ENCODE measurements around the gene CTRB1. TPM values are rescaled to one million over a fixed set of nuclear protein-coding genes. Genes with fewer than 3 reads are reported as not detected.

The CTRB1 gene
- polyA plus RNA-seq, 2 of the 4 experiments (the other 2 are of a cell fraction) = not detected

GRCh38 chr16:75247249-75247648 lies 28.5 kb downstream of the CTRB1 start (continued):
- TF ChIP-seq BCL3 (IDR thresholded peaks at IDR 0.05) = no peak
- no peak for TF ChIP-seq RARB (CRISPR knock-in tag; IDR thresholded peaks at IDR 0.05)
- no peak for TF ChIP-seq JUNB (IDR thresholded peaks at IDR 0.05)
- no peak for TF ChIP-seq TFCP2L1 (CRISPR knock-in tag; IDR thresholded peaks at IDR 0.05)
- TF ChIP-seq HES2 (IDR thresholded peaks at IDR 0.05) = no peak
- TF ChIP-seq ZSCAN20 (CRISPR knock-in tag; IDR thresholded peaks at IDR 0.05) = no peak
- TF ChIP-seq ESRRA (IDR thresholded peaks at IDR 0.05; ENCODE audit: borderline replicate concordance, low read length) = no peak
- TF ChIP-seq CBX2 (IDR thresholded peaks at IDR 0.05; ENCODE audit: borderline replicate concordance, low read depth) = no peak
- no peak for TF ChIP-seq ZFP36 (IDR thresholded peaks at IDR 0.05; ENCODE audit: borderline replicate concordance, partially characterized antibody)
- TF ChIP-seq ZC3H11A (IDR thresholded peaks at IDR 0.05) = no peak
- no peak for TF ChIP-seq NR3C1 (IDR thresholded peaks at IDR 0.05)
- TF ChIP-seq SREBF2 (IDR thresholded peaks at IDR 0.05) = no peak

- no peak for TF ChIP-seq CHD4 (IDR thresholded peaks at IDR 0.05; ENCODE audit: borderline replicate concordance)
- TF ChIP-seq ZFP36 (IDR thresholded peaks at IDR 0.05; ENCODE audit: borderline replicate concordance, partially characterized antibody) = no peak
- no peak for TF ChIP-seq NFE2L2 (conservative IDR thresholded peaks at IDR 0.05; ENCODE audit: low read length)
- TF ChIP-seq RCOR1 (IDR thresholded peaks at IDR 0.05; ENCODE audit: low read depth, low read length) = no peak
- no peak for TF ChIP-seq FOSL2 (IDR thresholded peaks at IDR 0.05)
- no peak for TF ChIP-seq FOSL2 (CRISPR knock-in tag; IDR thresholded peaks at IDR 0.05)
- TF ChIP-seq CTCF (IDR thresholded peaks at IDR 0.05) = no peak
- TF ChIP-seq CEBPB (IDR thresholded peaks at IDR 0.05) = no peak
- TF ChIP-seq ELK1 (IDR thresholded peaks at IDR 0.05; ENCODE audit: low read depth, low read length) = no peak
- TF ChIP-seq BHLHE40 (IDR thresholded peaks at IDR 0.05; ENCODE audit: low read depth, low read length) = no peak
- no peak for TF ChIP-seq MYC (IDR thresholded peaks at IDR 0.05; ENCODE audit: borderline replicate concordance, low read length)
- TF ChIP-seq ESRRA (IDR thresholded peaks at IDR 0.05; ENCODE audit: borderline replicate concordance, low read length) = no peak
- no peak for TF ChIP-seq ZSCAN20 (CRISPR knock-in tag; IDR thresholded peaks at IDR 0.05)
- TF ChIP-seq RNF2 (IDR thresholded peaks at IDR 0.05; ENCODE audit: borderline replicate concordance, low read depth) = no peak
- no peak for TF ChIP-seq POLR2A (IDR thresholded peaks at IDR 0.05; ENCODE audit: low read length)
- no peak for TF ChIP-seq FOSB (CRISPR knock-in tag; IDR thresholded peaks at IDR 0.05)
- TF ChIP-seq RAD21 (conservative IDR thresholded peaks at IDR 0.05 in 1 of 2, IDR thresholded peaks at IDR 0.05 in 1 of 2) = no peak
- no peak for TF ChIP-seq RARB (CRISPR knock-in tag; IDR thresholded peaks at IDR 0.05)
- TF ChIP-seq EHMT2 (IDR thresholded peaks at IDR 0.05; ENCODE audit: low read depth) = no peak
- TF ChIP-seq KDM5A (IDR thresholded peaks at IDR 0.05) = no peak
- ChIA-PET POLR2A (no interaction called here), CTCF (interaction anchor here (1.1 to 11.7 kb wide), 3 partner anchors 14 to 137 kb away, joined by 3 to 139 read pairs (median 3); no protein-coding TSS in a partner anchor)
- H3K4me3 ChIP-seq = no peak overlapping the region
- DNase-seq (ENCODE audit: low read depth in 1 of 2, low spot score in 1 of 2) (no peak), ATAC-seq (no peak), FAIRE-seq (no peak)
- 93% methylated on average over 10 of the region's 13 CpGs for WGBS (ENCODE audit: missing lambda C conversion rate)
- H3K27ac ChIP-seq = peak overlapping the region in 1 of 2 experiments; percentile 99; a peak in 3 of 6 replicates
- no peaks in the 10 kb centered on the region for H3K9me3 ChIP-seq
- H3K4me2 ChIP-seq = 0 out of 3 replicates have a peak overlapping the region, but pooled peaks have one; percentile 6
- peaks cover 84% of the 10 kb centered on the region for H3K4me1 ChIP-seq
Observed at GRCh38 chr16:75248142-75248535, 29.4 kb downstream of the CTRB1 start.

Measured in A549 (cell line).